Ovary (tissue), 9 donors: ENCODE data around the gene FAM3B. TPM values are rescaled to one million over a fixed set of nuclear protein-coding genes. Genes with fewer than 3 reads are reported as not detected.

Experiments used
- DNase-seq, 5 donors: peaks; one replicate each; pipeline ENCODE4 v3.0.0-alpha.2; 2019 to 2020
- H3K27ac ChIP-seq, 2 donors: fragments of 200-600 bp; one replicate each; pipeline versions ENCODE4 v1.5.1 to v1.8.0; 2019 to 2022
- H3K27me3 ChIP-seq: fragments of 200-600 bp; one replicate; pipeline ENCODE4 v1.8.0; 2022
- H3K36me3 ChIP-seq: fragments of 200-600 bp; sonication (generic); one replicate; pipeline ENCODE4 v1.5.1; 2019
- H3K4me1 ChIP-seq: one replicate; pipeline ENCODE4 v1.8.1; 2013; ENCODE audit warnings: mild to moderate bottlenecking, moderate library complexity; ENCODE audit not compliant: insufficient read depth
- H3K4me3 ChIP-seq: fragments of 200-600 bp; sonication (generic); one replicate; pipeline ENCODE4 v1.5.1; 2017
- H3K9me3 ChIP-seq, 2 donors: fragments of 200-600 bp in 1 of 2; sonication (generic) in 1 of 2; one replicate each; pipeline versions ENCODE4 v1.5.1 to v1.8.1; 2013 to 2019; ENCODE audit warnings: mild to moderate bottlenecking in 1 of 2, moderate library complexity in 1 of 2
- CTCF ChIP-seq, 3 donors: fragments of 450-650 bp in 2 of 3; fragments of 200-600 bp in 1 of 3; IDR thresholded peaks; one replicate each; pipeline versions ENCODE4 v1.5.1 to v1.8.0; 2016 to 2022; ENCODE audit warnings: antibody characterized with exemption in 3 of 3, mild to moderate bottlenecking in 1 of 3
- EP300 ChIP-seq: sonication (generic); formaldehyde crosslinking; IDR thresholded peaks from one replicate; pipeline ENCODE4 v1.6.1; 2017; ENCODE audit warnings: antibody characterized with exemption
- POLR2A ChIP-seq: fragments of 450-650 bp; IDR thresholded peaks from one replicate; pipeline ENCODE4 v1.6.1; 2017; ENCODE audit warnings: antibody characterized with exemption, mild to moderate bottlenecking, moderate library complexity
- WGBS, 3 donors: extraction: QIAGEN DNeasy Blood & Tissue Kit in 1 of 3; methylation state at CpG; one replicate each; pipeline versions ENCODE4 v1.1.5 to v1.1.7; 2013 to 2017; 5-methylcytosine and 5-hydroxymethylcytosine counted together
- intact Hi-C, 4 donors: fragments of 100-400 bp; cut with DNase I; formaldehyde crosslinking; loops; one replicate each; pipeline versions ENCODE4 v1.11.0 to v1.15.1; 2022 to 2023
- polyA plus RNA-seq, 2 donors: library from polyadenylated mRNA; stranded (reverse); fragments of 200-250 nt in 1 of 2; fragments of 350-450 nt in 1 of 2; fragmentation: Illumina TruSeq in 1 of 2; extraction: RNeasy Lipid Tissue Mini Kit (QIAGEN cat#74804) in 1 of 2; gene quantifications; one replicate each; pipeline ENCODE4 v1.2.3, GENCODE V29; 2013 to 2014
- total RNA-seq, 7 donors: library from RNA; depleted of rRNA in 2 of 7; stranded (reverse); fragments of >200 nt in 2 of 7; fragmentation: NEBNext Ultra II Directional in 3 of 7; extraction: Animal tissue kit (Norgen Biotek cat#: 25700) in 3 of 7; gene quantifications; one replicate each; pipeline versions ENCODE4 v1.1.0 to v1.2.4, GENCODE V29; 2016 to 2023
- donor health status: DM: no; HTN: no; CAD: no; lungs with moderate emphysema.
- donor health status: DM: no; HTN: no; CAD: no.
- donor health status: Bipolar disorder and iron deficiency.
- donor health status: DM: yes; HTN: yes; CAD: no.
- donor health status: DM: no; HTN: no; CAD: no.
- donor health status: DM: yes; HTN: yes; CAD: no.

FAM3B gene
- total and polyA plus RNA-seq, 9 donors = 0.10 to 7.7 (median 1.0) TPM; not detected in 2

GRCh38 chr21:41378849-41379248 is 62.2 kb downstream of the FAM3B start:
- TF ChIP-seq EP300 = no peak
- TF ChIP-seq POLR2A = no peak
- no peak for TF ChIP-seq CTCF (IDR thresholded peaks at IDR 0.05)
- intact Hi-C loops = no loop called here
- 86 to 93% (median 86%) methylated on average over 8 of the region's 8 CpGs for WGBS, 3 donors
- Histone ChIP-seq H3K36me3 (no peaks in the 10 kb centered on the region), H3K4me3 (no peak overlapping the region), H3K27ac (no peak overlapping the region), H3K4me1 (no peaks in the 10 kb centered on the region), H3K27me3 (no peaks in the 10 kb centered on the region), H3K9me3 (no peaks in the 10 kb centered on the region)
- no peak for DNase-seq

- no peaks in the 10 kb centered on the region for H3K4me1 ChIP-seq
- no peaks in the 10 kb centered on the region for H3K9me3 ChIP-seq
- no peaks in the 10 kb centered on the region for H3K27me3 ChIP-seq
- intact Hi-C loops = loop anchor here in 1 of 4 donors (10.0 kb wide), 1 partner anchor 395 kb away; no protein-coding TSS in a partner anchor
- DNase-seq = no peak
- H3K4me3 ChIP-seq = no peak overlapping the region
- no peak for TF ChIP-seq EP300
- no peak for TF ChIP-seq CTCF (IDR thresholded peaks at IDR 0.05)
- TF ChIP-seq POLR2A = no peak
- H3K27ac ChIP-seq = no peak overlapping the region
- 91 to 96% (median 95%) methylated on average over 12 of the region's 12 CpGs for WGBS, 3 donors
- no peaks in the 10 kb centered on the region for H3K36me3 ChIP-seq
Observed at GRCh38 chr21:41379901-41380300, 63.3 kb downstream of the FAM3B start.

GRCh38 chr21:41381731-41382130 is 65.1 kb downstream of the FAM3B start:
- no peak for TF ChIP-seq POLR2A
- no peak for TF ChIP-seq EP300
- TF ChIP-seq CTCF (IDR thresholded peaks at IDR 0.05) = no peak
- no peaks in the 10 kb centered on the region for H3K4me1 ChIP-seq
- DNase-seq = no peak
- no peak overlapping the region for H3K4me3 ChIP-seq
- intact Hi-C loops = loop anchor here in 1 of 4 donors (10.0 kb wide), 1 partner anchor 393 kb away; no protein-coding TSS in a partner anchor
- no peaks in the 10 kb centered on the region for H3K9me3 ChIP-seq
- H3K27ac ChIP-seq = no peak overlapping the region
- no peaks in the 10 kb centered on the region for H3K27me3 ChIP-seq
- no peaks in the 10 kb centered on the region for H3K36me3 ChIP-seq

GRCh38 chr21:41387042-41387819 is 70.6 kb downstream of the FAM3B start:
- no peak overlapping the region for H3K27ac ChIP-seq
- no peak overlapping the region for H3K4me3 ChIP-seq
- 72 to 82% (median 80%) methylated on average over 14 of the region's 14 CpGs for WGBS, 3 donors
- no peak for DNase-seq
- no peaks in the 10 kb centered on the region for H3K4me1 ChIP-seq
- H3K9me3 ChIP-seq = no peaks in the 10 kb centered on the region
- TF ChIP-seq EP300 = no peak
- no peak for TF ChIP-seq CTCF (IDR thresholded peaks at IDR 0.05)
- TF ChIP-seq POLR2A = no peak
- no peaks in the 10 kb centered on the region for H3K36me3 ChIP-seq
- intact Hi-C loops = loop anchor here in 1 of 4 donors (10.0 kb wide), 1 partner anchor 388 kb away; no protein-coding TSS in a partner anchor
- H3K27me3 ChIP-seq = no peaks in the 10 kb centered on the region
